ENCODE measurements around the gene PWWP2B. TPM values are rescaled to one million over a fixed set of nuclear protein-coding genes. Genes with fewer than 3 reads are reported as not detected.

Gene PWWP2B
- total and polyA plus RNA-seq, 10 of the 15 experiments (the other 5 are each of a cell fraction or from before 2014, with no cell fraction given) = 0.04 to 0.87 (median 0.35) TPM; not detected in 4

GRCh38 chr10:132350946-132351345 lies 46.1 kb upstream of the PWWP2B start:
- FAIRE-seq = no peak
- intact Hi-C loops (cut with micrococcal nuclease; ENCODE audit: unreplicated experiment) (no loop called here), in situ Hi-C loops (cut with MboI) (no loop called here)
- no peak for DNase-seq (ENCODE audit: low read depth, low spot score)
- whole genome bisulfite sequencing (ENCODE audit: insufficient coverage, insufficient replicate concordance, low lambda C conversion rate, missing lambda C conversion rate) = 79% methylated on average over 17 of the region's 17 CpGs
- Histone ChIP-seq H3K9me3 (replicated peaks; ENCODE audit: control insufficient read depth, insufficient read depth, low read length) (no peaks in the 10 kb centered on the region), H3K79me2 (ENCODE audit: control insufficient read depth, insufficient read depth, low read length) (no peaks in the 10 kb centered on the region), H3K36me3 (ENCODE audit: control insufficient read depth in 2 of 2, insufficient read depth in 2 of 2, low read length in 1 of 2) (no peaks in the 10 kb centered on the region), H4K20me1 (ENCODE audit: control insufficient read depth, insufficient read depth) (no peaks in the 10 kb centered on the region), H3K27me3 (replicated peaks in 1 of 2; ENCODE audit: control insufficient read depth in 2 of 2, insufficient read depth in 2 of 2, low read length in 1 of 2) (no peaks in the 10 kb centered on the region), H3K4me2 (ENCODE audit: control insufficient read depth, insufficient read depth) (no peak overlapping the region), H3K9ac (ENCODE audit: control insufficient read depth, insufficient read depth, low read length) (no peak overlapping the region), H3K27ac (ENCODE audit: control insufficient read depth, insufficient read depth) (no peak overlapping the region), H3K4me3 (no peak overlapping the region), H2AFZ (ENCODE audit: control insufficient read depth, low read depth, low read length) (no peak overlapping the region), H3K4me1 (ENCODE audit: control insufficient read depth, insufficient read depth, low read length) (no peaks in the 10 kb centered on the region)
- SMC1A ChIA-PET (ENCODE audit: uncharacterized antibody, unreplicated experiment) = no interaction called here
- CTCF ChIA-PET = no interaction called here
- ATAC-seq = no peak
- BruUV-seq (replicated peaks) = no TSS peak
- RAD21 ChIA-PET (ENCODE audit: unreplicated experiment) = no interaction called here
- TF ChIP-seq HDAC2 (IDR thresholded peaks at IDR 0.05) = no peak
- no peak for TF ChIP-seq JUNB (IDR thresholded peaks at IDR 0.05)
- no peak for TF ChIP-seq CREM (IDR thresholded peaks at IDR 0.05; ENCODE audit: low read depth)
- TF ChIP-seq, protein P1, sequence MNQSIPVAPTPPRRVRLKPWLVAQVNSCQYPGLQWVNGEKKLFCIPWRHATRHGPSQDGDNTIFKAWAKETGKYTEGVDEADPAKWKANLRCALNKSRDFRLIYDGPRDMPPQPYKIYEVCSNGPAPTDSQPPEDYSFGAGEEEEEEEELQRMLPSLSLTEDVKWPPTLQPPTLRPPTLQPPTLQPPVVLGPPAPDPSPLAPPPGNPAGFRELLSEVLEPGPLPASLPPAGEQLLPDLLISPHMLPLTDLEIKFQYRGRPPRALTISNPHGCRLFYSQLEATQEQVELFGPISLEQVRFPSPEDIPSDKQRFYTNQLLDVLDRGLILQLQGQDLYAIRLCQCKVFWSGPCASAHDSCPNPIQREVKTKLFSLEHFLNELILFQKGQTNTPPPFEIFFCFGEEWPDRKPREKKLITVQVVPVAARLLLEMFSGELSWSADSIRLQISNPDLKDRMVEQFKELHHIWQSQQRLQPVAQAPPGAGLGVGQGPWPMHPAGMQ (IDR thresholded peaks at IDR 0.05; ENCODE audit: borderline replicate concordance) = no peak
- TF ChIP-seq USF1 (IDR thresholded peaks at IDR 0.05; ENCODE audit: borderline replicate concordance, extremely low read length, insufficient read depth, low read depth, low read length) = no peak
- no peak for TF ChIP-seq RAD51 (IDR thresholded peaks at IDR 0.05)
- TF ChIP-seq, protein P2, sequence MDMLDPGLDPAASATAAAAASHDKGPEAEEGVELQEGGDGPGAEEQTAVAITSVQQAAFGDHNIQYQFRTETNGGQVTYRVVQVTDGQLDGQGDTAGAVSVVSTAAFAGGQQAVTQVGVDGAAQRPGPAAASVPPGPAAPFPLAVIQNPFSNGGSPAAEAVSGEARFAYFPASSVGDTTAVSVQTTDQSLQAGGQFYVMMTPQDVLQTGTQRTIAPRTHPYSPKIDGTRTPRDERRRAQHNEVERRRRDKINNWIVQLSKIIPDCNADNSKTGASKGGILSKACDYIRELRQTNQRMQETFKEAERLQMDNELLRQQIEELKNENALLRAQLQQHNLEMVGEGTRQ (IDR thresholded peaks at IDR 0.05; ENCODE audit: borderline replicate concordance, low read depth, low read length) = no peak
- TF ChIP-seq RFX5 (IDR thresholded peaks at IDR 0.05; ENCODE audit: low read depth, low read length) = no peak
- TF ChIP-seq IRF4 (IDR thresholded peaks at IDR 0.05; ENCODE audit: low read depth, low read length) = no peak
- TF ChIP-seq ZBED1 (IDR thresholded peaks at IDR 0.05; ENCODE audit: borderline replicate concordance) = no peak
- TF ChIP-seq, protein P3, sequence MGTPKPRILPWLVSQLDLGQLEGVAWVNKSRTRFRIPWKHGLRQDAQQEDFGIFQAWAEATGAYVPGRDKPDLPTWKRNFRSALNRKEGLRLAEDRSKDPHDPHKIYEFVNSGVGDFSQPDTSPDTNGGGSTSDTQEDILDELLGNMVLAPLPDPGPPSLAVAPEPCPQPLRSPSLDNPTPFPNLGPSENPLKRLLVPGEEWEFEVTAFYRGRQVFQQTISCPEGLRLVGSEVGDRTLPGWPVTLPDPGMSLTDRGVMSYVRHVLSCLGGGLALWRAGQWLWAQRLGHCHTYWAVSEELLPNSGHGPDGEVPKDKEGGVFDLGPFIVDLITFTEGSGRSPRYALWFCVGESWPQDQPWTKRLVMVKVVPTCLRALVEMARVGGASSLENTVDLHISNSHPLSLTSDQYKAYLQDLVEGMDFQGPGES (IDR thresholded peaks at IDR 0.05) = no peak
- TF ChIP-seq CHD4 (IDR thresholded peaks at IDR 0.05) = no peak
- no peak for TF ChIP-seq FOS (IDR thresholded peaks at IDR 0.05; ENCODE audit: borderline replicate concordance, extremely low read depth, insufficient read length)
- no peak for TF ChIP-seq SMC3 (IDR thresholded peaks at IDR 0.05; ENCODE audit: borderline replicate concordance, low read length)
- no peak for TF ChIP-seq BCL11A (IDR thresholded peaks at IDR 0.05; ENCODE audit: low read depth, low read length)
- TF ChIP-seq CHD1 (IDR thresholded peaks at IDR 0.05; ENCODE audit: low read depth, low read length) = no peak
- POLR2A ChIA-PET = no interaction called here
